Dendritic cell treated with granulocyte-macrophage colony-stimulating factor and Interleukin-4, amounts not matched to agents 40 ng/mL and 50 ng/mL, for 4 days (primary cell): ENCODE data around the gene PKMYT1.

Experiments
- H3K27ac Mint-ChIP-seq: one replicate; pipeline ENCODE4 v1.8.0; 2022; ENCODE audit warnings: mild to moderate bottlenecking, mixed read lengths
- H3K27me3 Mint-ChIP-seq: one replicate; pipeline ENCODE4 v1.8.0; 2022; ENCODE audit warnings: mild to moderate bottlenecking, mixed read lengths
- H3K36me3 Mint-ChIP-seq: one replicate; pipeline ENCODE4 v1.8.0; 2022; ENCODE audit warnings: low read depth, mixed read lengths
- H3K4me1 Mint-ChIP-seq: one replicate; pipeline ENCODE4 v1.8.0; 2022; ENCODE audit warnings: low read depth, mixed read lengths
- H3K4me3 Mint-ChIP-seq: one replicate; pipeline ENCODE4 v1.8.0; 2022; ENCODE audit warnings: mild to moderate bottlenecking, moderate library complexity, mixed read lengths
- H3K9me3 Mint-ChIP-seq: one replicate; pipeline ENCODE4 v1.8.0; 2022; ENCODE audit warnings: mixed read lengths
- intact Hi-C: fragments of 100-400 bp; cut with micrococcal nuclease; formaldehyde crosslinking; loops from one replicate; pipeline ENCODE4 v1.15.0; 2022

PKMYT1 gene

GRCh38 chr16:3022208-3022683 lies 42.0 kb upstream of the PKMYT1 start:
- H3K4me1 Mint-ChIP-seq: peaks cover 65% of the 10 kb centered on the region
- peaks cover 43% of the 10 kb centered on the region for H3K36me3 Mint-ChIP-seq
- H3K27me3 Mint-ChIP-seq: peaks cover 22% of the 10 kb centered on the region
- H3K27ac Mint-ChIP-seq: peak overlapping the region; percentile 90
- peak overlapping the region; percentile 81 for H3K4me3 Mint-ChIP-seq
- no peaks in the 10 kb centered on the region for H3K9me3 Mint-ChIP-seq
- intact Hi-C loops: no loop called here

- Mint-ChIP-seq H3K27me3 (peaks cover 28% of the 10 kb centered on the region), H3K9me3 (no peaks in the 10 kb centered on the region)
These were observed 41.4 kb upstream of the PKMYT1 start for GRCh38 chr16:3021449-3022207.

GRCh38 chr16:3020604-3021448 lies 40.6 kb upstream of the PKMYT1 start:
- H3K9me3 Mint-ChIP-seq: no peaks in the 10 kb centered on the region
- intact Hi-C loops: loop anchor here (1.0 kb wide), 1 partner anchor 14 kb away; no protein-coding TSS in a partner anchor
- H3K27ac Mint-ChIP-seq: peak overlapping the region; percentile 90
- H3K36me3 Mint-ChIP-seq: peaks cover 28% of the 10 kb centered on the region
- H3K4me1 Mint-ChIP-seq: peaks cover 65% of the 10 kb centered on the region
- H3K27me3 Mint-ChIP-seq: peaks cover 32% of the 10 kb centered on the region
- H3K4me3 Mint-ChIP-seq: peak overlapping the region; percentile 81

More at GRCh38 chr16:3021449-3022207, 41.4 kb upstream of the PKMYT1 start:
- peaks cover 65% of the 10 kb centered on the region for H3K4me1 Mint-ChIP-seq
- intact Hi-C loops: no loop called here
- peaks cover 36% of the 10 kb centered on the region for H3K36me3 Mint-ChIP-seq
- H3K27ac Mint-ChIP-seq: peak overlapping the region; percentile 90
- H3K4me3 Mint-ChIP-seq: peak overlapping the region; percentile 81

- Mint-ChIP-seq H3K4me1 (peaks cover 61% of the 10 kb centered on the region), H3K4me3 (peak within 1 kb of the TSS; percentile 81), H3K9me3 (no peaks in the 10 kb centered on the region), H3K27ac (peak within 1 kb of the TSS; percentile 90), H3K36me3 (peaks cover 22% of the 10 kb centered on the region), H3K27me3 (peaks cover 37% of the 10 kb centered on the region)
- intact Hi-C loops: loop anchor here (1.0 kb wide), 1 partner anchor 13 kb away; no protein-coding TSS in a partner anchor
These were observed 40.0 kb upstream of the PKMYT1 start, which contains the start of gene TNFRSF12A for GRCh38 chr16:3020247-3020603. Gene TNFRSF12A, plus strand, starts transcription at chr16:3020368. Its CDS starts 30 bp downstream, at chr16:3020398.

- H3K9me3 Mint-ChIP-seq: no peaks in the 10 kb centered on the region
- H3K4me1 Mint-ChIP-seq: peaks cover 58% of the 10 kb centered on the region
- intact Hi-C loops: loop anchor here (1.0 kb wide), 1 partner anchor 12 kb away; no protein-coding TSS in a partner anchor
- peak overlapping the region; percentile 81 for H3K4me3 Mint-ChIP-seq
- H3K36me3 Mint-ChIP-seq: peaks cover 22% of the 10 kb centered on the region
- peak overlapping the region; percentile 90 for H3K27ac Mint-ChIP-seq
- peaks cover 42% of the 10 kb centered on the region for H3K27me3 Mint-ChIP-seq
These were observed 39.5 kb upstream of the PKMYT1 start for GRCh38 chr16:3019594-3020246.

GRCh38 chr16:3017794-3018506 lies 37.7 kb upstream of the PKMYT1 start, which contains the start of gene CLDN6:
Gene CLDN6, minus strand, starts transcription at chr16:3018183. Its CDS starts 2,162 bp downstream, at chr16:3016021.
- no peak within 1 kb of the TSS for H3K4me3 Mint-ChIP-seq
- peaks cover 9% of the 10 kb centered on the region for H3K36me3 Mint-ChIP-seq
- H3K27ac Mint-ChIP-seq: no peak within 1 kb of the TSS
- peaks cover 44% of the 10 kb centered on the region for H3K4me1 Mint-ChIP-seq
- intact Hi-C loops: no loop called here
- H3K27me3 Mint-ChIP-seq: peaks cover 60% of the 10 kb centered on the region
- no peaks in the 10 kb centered on the region for H3K9me3 Mint-ChIP-seq

GRCh38 chr16:3017344-3017743 lies 37.1 kb upstream of the PKMYT1 start:
- Mint-ChIP-seq H3K9me3 (no peaks in the 10 kb centered on the region), H3K27me3 (peaks cover 66% of the 10 kb centered on the region), H3K27ac (no peak overlapping the region), H3K36me3 (peaks cover 4% of the 10 kb centered on the region), H3K4me1 (peaks cover 39% of the 10 kb centered on the region), H3K4me3 (no peak overlapping the region)
- intact Hi-C loops: no loop called here

- Mint-ChIP-seq H3K9me3 (no peaks in the 10 kb centered on the region), H3K27ac (no peak overlapping the region), H3K36me3 (peaks cover 4% of the 10 kb centered on the region), H3K4me3 (no peak overlapping the region), H3K4me1 (peaks cover 30% of the 10 kb centered on the region), H3K27me3 (peaks cover 79% of the 10 kb centered on the region)
- intact Hi-C loops: no loop called here
These were observed 35.7 kb upstream of the PKMYT1 start for GRCh38 chr16:3015865-3016521.

- Mint-ChIP-seq H3K36me3 (no peaks in the 10 kb centered on the region), H3K4me1 (peaks cover 24% of the 10 kb centered on the region), H3K9me3 (no peaks in the 10 kb centered on the region), H3K27ac (no peak overlapping the region), H3K4me3 (no peak overlapping the region), H3K27me3 (peaks cover 82% of the 10 kb centered on the region)
- intact Hi-C loops: no loop called here
These were observed 34.7 kb upstream of the PKMYT1 start for GRCh38 chr16:3014971-3015370.

- Mint-ChIP-seq H3K27ac (no peak overlapping the region), H3K27me3 (peaks cover 76% of the 10 kb centered on the region), H3K4me1 (peaks cover 16% of the 10 kb centered on the region), H3K4me3 (no peak overlapping the region), H3K9me3 (no peaks in the 10 kb centered on the region), H3K36me3 (no peaks in the 10 kb centered on the region)
- intact Hi-C loops: no loop called here
These were observed 33.9 kb upstream of the PKMYT1 start for GRCh38 chr16:3013998-3014690.

- Mint-ChIP-seq H3K9me3 (no peaks in the 10 kb centered on the region), H3K4me1 (peaks cover 19% of the 10 kb centered on the region), H3K36me3 (no peaks in the 10 kb centered on the region), H3K27me3 (peaks cover 70% of the 10 kb centered on the region), H3K4me3 (no peak overlapping the region), H3K27ac (no peak overlapping the region)
- intact Hi-C loops: no loop called here
These were observed 33.3 kb upstream of the PKMYT1 start for GRCh38 chr16:3013491-3013951.

- Mint-ChIP-seq H3K4me1 (peaks cover 19% of the 10 kb centered on the region), H3K9me3 (no peaks in the 10 kb centered on the region), H3K27ac (no peak within 1 kb of the TSS), H3K4me3 (no peak within 1 kb of the TSS), H3K36me3 (no peaks in the 10 kb centered on the region), H3K27me3 (peaks cover 64% of the 10 kb centered on the region)
- intact Hi-C loops: no loop called here
These were observed 32.7 kb upstream of the PKMYT1 start, which contains the start of gene CLDN9 for GRCh38 chr16:3012828-3013420. Gene CLDN9, plus strand, starts transcription at chr16:3012923. Its CDS starts 440 bp downstream, at chr16:3013363.
